Keratinocyte (primary cell): ENCODE results near the gene ARSI.

Experiments used
- EZH2 ChIP-seq: IDR thresholded peaks from one replicate; pipeline ENCODE4 v1.6.1; 2012; ENCODE audit warnings: inconsistent platforms, mild to moderate bottlenecking, low read length, moderate library complexity
- TF ChIP-seq, protein P1 (sequence below), 3 experiments: IDR thresholded peaks in 1 of 3; conservative IDR thresholded peaks in 1 of 3; optimal IDR thresholded peaks in 1 of 3; 2 replicates in 2 of 3; 3 replicates in 1 of 3; pipeline versions ENCODE3 to v1.5.1; 2011; ENCODE audit warnings: low read length in 3 of 3, mild to moderate bottlenecking in 3 of 3, moderate library complexity in 2 of 3, control low read depth in 1 of 3, inconsistent platforms in 1 of 3; ENCODE audit not compliant: insufficient read depth in 2 of 3; ENCODE audit errors: extremely low read depth in 1 of 3

DNA sequence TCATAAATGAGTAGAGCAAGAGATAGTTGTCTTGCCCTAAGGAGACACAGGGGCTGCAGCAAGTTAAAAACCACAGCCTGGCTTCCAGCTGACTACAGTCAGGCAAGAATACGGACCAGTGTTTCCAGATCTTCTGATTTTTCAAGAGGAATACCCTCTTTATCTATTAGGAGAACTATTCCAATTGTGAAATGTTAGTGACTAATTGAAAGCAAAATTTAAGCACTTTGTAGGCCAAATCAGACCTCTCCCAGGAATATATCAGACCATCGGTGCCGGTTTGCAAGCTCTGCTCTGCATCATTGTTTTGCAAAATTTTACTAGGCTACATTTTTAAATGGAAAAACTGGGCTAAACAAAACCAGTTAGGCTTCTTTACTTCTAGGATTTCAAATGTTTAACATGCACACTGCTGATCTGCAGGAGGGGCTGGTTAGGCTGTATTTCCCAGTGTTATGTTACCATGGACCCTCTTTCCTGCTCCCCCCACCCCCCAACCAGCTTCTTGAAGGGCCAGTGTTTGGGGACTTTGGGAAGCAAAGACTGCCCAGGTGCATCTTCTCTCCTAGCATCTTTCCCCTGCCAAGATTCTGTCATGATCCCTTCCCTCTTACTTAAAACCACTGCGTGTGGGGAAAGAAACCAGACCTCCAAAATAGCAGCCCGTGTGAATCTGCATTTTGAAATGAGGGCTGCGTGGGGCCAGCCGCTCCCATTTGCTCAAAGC lies 1.1 kb upstream of the ARSI start:
- TF ChIP-seq EZH2 = no peak
- TF ChIP-seq, protein P1, sequence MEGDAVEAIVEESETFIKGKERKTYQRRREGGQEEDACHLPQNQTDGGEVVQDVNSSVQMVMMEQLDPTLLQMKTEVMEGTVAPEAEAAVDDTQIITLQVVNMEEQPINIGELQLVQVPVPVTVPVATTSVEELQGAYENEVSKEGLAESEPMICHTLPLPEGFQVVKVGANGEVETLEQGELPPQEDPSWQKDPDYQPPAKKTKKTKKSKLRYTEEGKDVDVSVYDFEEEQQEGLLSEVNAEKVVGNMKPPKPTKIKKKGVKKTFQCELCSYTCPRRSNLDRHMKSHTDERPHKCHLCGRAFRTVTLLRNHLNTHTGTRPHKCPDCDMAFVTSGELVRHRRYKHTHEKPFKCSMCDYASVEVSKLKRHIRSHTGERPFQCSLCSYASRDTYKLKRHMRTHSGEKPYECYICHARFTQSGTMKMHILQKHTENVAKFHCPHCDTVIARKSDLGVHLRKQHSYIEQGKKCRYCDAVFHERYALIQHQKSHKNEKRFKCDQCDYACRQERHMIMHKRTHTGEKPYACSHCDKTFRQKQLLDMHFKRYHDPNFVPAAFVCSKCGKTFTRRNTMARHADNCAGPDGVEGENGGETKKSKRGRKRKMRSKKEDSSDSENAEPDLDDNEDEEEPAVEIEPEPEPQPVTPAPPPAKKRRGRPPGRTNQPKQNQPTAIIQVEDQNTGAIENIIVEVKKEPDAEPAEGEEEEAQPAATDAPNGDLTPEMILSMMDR (optimal IDR thresholded peaks at IDR 0.05 in 1 of 3, IDR thresholded peaks at IDR 0.05 in 1 of 3, conservative IDR thresholded peaks at IDR 0.05 in 1 of 3; ENCODE audit: extremely low read depth in 1 of 3, insufficient read depth in 2 of 3, low read length in 3 of 3) = no peak
